ENCODE data around the gene RASGEF1B.
A peak's percentile ranks its signal among the peaks of the same experiment; 100 is the strongest.
"Not testable (repeated sequence)": the region's sequence is repeated elsewhere in the genome, so short reads cannot be mapped to it uniquely, and the experiment has no call there.

The RASGEF1B gene

DNA sequence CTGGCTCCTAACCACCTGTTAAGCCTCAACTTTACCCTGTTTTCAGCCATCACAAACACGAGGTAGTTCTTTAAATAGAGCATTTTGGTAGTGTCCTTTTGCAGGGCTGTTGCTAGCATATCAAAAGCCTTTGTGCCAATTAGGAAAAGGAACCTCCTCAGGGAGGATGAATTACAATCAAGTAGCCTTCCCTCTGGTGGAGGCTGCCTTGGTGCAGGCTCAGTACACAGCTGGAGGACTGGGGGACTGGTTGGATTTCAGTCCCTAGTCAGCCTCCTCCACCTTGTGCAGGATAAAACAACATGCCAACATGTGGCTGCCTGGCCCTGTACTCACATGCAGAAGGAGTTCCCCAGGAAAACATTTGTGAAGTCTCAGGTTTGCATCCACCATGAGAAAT lies 53.1 kb downstream of the RASGEF1B start:
- intact Hi-C loops (cut with DNase I): no loop called here
- no peak for DNase-seq

DNA sequence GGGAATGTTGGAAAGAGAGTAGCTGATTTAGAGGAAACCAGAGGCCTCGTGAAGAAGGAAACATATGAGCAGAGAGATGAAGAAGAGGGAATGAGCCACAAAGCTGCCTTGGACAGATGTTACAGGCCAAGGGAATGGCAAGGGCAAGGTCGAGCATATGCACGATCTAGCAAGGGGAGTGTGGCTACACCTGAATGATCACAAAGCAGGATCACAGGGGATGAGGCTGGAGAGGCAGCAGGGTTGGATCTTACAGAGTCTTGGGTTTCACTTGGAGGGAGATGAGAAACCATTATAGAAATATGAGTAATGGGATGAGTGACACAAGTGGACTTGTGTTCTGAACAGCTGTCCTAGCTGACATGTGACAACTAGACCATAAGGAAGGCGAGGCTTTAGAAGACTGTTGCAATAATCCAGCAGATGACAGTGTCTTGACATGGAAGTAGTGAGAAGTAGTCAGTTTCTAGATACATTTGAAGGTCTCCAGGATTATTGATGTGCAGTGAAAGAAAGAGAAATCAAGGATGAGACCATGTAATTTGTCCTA lies 58.7 kb downstream of the RASGEF1B start:
- intact Hi-C loops (cut with DNase I): no loop called here
- no peak for DNase-seq

DNA sequence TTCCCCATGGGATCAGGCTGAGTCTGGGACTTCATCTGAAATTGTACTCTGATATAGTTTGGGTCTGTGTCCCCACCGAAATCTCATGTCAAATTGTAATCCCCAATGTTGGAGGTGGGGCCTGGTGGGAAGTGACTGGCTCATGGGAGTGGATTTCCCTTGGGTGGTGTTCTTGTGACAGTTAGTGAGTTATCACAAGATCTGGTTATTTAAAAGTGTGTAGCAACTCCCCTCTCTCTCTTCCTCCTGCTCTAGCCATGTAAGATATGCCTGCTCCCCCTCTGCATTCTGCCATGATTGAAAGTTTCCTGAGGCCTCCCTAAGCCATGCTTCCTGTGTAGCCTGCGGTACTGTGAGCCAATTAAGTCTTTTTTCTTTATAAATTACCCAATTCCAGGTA lies 61.0 kb downstream of the RASGEF1B start:
- intact Hi-C loops (cut with DNase I): no loop called here
- no peak for DNase-seq

DNA sequence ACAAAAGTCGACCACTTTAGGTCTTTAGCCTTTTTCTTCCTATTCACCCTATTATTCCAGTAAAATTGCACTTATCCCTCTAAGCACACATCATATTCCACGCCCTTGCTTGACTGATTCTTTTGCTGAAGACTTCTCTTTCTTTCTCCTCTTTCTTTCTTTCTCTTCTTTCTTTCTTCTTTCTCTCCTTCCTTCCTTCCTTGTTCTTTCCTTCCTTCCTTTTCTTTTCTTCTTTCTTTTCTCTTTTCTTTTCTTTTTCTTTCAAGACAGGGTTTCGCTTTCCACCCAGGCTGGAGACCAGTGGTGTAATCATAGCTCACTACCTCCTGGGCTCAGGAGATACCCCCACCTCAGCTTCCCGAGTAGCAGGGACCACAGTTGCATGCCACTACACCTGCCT lies 61.9 kb downstream of the RASGEF1B start:
- intact Hi-C loops (cut with DNase I): loop anchor here (5.0 to 10.0 kb wide), 2 partner anchors 55 to 857 kb away; no protein-coding TSS in a partner anchor
- DNase-seq: no peak

DNA sequence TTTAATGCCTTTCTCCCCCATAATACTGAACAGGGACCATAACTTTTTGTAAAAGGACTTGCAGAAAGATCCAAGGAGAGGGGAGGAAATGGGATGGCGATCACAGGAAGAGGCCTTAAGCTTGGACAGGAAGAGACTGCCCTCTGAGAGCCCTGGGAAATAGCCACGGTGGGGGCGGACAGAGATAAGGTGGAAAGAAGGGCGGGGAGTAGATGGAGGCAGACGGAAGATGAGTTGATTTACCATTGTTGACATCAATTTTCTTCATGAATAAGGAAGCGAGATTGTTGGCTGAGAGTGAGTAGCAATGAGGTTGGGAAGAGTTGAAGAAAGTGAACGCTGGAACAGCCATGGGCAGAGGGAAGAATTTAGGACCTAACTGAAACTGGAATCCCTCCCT lies 63.4 kb downstream of the RASGEF1B start:
- intact Hi-C loops (cut with DNase I): loop anchor here (5.0 to 10.0 kb wide), 2 partner anchors 56 to 859 kb away; no protein-coding TSS in a partner anchor
- no peak for DNase-seq

DNA sequence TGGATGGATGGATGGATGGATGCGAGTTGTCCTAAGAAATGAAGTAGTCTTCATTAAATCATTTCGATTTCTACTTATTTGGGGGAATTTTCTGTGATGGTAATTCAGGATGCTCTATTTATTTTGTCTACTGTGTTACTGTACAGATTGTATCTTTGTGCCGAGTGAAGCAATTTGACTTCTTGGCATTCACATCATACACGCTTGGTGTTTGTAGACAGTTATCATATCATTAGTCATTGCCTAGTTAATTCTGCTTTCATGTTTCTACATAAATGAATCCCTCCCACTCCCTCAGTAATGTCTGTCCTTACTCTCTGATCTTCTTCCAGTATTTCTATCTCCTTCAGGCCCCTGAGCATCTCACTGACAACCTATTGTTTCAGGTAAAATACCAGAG lies 64.0 kb downstream of the RASGEF1B start:
- DNase-seq: no peak
- intact Hi-C loops (cut with DNase I): loop anchor here (5.0 to 10.0 kb wide), 2 partner anchors 57 to 860 kb away; no protein-coding TSS in a partner anchor

DNA sequence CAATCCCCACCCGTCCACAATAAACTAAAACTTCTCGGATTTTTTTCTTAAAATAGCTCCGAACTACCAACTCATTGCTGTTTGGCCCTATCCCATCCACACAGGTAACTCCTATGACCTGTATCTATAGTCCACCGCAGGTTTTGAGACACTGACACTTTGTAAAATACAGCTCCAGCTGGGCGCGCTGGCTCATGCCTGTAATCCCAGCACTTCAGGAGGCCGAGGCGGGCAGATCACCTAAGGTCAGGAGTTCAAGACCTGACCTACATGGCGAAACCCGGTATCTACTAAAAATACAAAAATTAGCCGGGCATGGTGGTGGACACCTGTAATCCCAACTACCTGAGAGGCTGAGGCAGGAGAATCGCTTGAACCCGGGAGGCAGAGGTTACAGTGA lies 65.2 kb downstream of the RASGEF1B start:
- intact Hi-C loops (cut with DNase I): loop anchor here (5.0 to 10.0 kb wide), 2 partner anchors 58 to 861 kb away; no protein-coding TSS in a partner anchor
- DNase-seq: not testable (repeated sequence)

DNA sequence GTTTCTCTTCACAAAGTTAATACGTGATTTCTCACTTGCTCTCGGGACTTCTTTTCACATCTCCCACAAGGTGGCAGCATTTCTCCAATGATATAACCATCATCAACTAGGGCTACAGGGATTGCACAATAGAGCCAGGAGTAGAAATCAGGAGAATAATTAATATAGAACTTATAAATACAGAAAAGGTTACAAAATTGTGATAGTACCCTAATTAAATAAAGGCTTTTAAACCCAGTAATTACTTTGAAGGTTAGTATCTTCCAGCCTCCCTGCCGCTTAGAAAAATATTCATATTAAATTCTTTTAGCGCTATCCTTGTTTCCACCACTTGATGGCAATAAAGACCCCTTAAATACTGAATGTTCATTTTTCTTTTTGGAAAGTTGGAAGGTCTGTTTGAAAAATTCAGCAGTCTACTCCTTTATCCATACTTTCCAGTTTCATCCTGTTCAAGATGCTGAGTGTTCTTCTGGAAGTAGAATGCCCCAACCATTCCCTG lies 65.8 kb downstream of the RASGEF1B start:
- intact Hi-C loops (cut with DNase I): loop anchor here (5.0 to 10.0 kb wide), 2 partner anchors 59 to 861 kb away; no protein-coding TSS in a partner anchor

DNA sequence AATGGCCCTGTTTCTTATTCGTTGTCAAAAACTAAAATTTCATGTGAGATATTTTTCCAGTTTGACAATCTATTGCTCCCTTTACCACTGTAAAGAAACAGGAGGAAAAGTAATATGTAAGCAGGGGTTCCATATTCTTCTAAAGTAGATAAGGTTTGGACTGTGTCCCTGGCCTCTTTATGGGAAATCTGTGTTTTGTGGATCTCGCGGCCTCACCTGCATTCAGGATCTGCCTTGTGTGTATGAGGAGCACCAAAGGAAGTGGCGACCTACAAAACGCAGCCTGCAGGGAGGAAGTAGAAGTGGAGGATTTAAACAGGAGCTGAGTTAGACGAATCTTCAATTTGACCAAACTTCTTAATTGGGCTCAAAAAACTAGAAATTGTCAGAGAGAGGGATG lies 67.0 kb downstream of the RASGEF1B start:
- intact Hi-C loops (cut with DNase I): loop anchor here (5.0 to 10.0 kb wide), 4 partner anchors 60 to 863 kb away; no protein-coding TSS in a partner anchor
- no peak for DNase-seq

More for the DNA sequence above, 65.8 kb downstream of the RASGEF1B start:
- peak in 31 of 42 donors; percentile 10 to 87 (median 64) for DNase-seq

DNA sequence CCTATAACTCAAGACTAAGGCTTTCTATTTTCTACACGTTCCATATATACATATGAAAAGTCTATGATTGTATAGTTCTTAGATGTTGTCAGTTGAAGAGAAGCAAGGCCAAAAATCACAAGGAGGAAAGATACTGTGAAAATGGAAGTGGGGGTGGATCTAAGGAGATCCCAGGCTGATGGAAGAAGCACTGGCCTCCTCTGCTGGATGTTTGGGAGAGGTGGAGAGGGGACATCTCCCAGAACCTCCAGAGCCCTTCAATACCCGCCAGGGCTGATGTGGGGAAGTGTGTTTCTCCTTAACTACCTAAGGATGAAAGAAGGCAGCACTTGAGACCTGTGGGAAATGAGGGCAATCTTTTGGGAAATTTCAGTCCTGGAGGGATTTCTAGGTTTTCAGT lies 67.4 kb downstream of the RASGEF1B start:
- no peak for DNase-seq
- intact Hi-C loops (cut with DNase I): loop anchor here (5.0 to 10.0 kb wide), 3 partner anchors 61 to 798 kb away; no protein-coding TSS in a partner anchor

DNA sequence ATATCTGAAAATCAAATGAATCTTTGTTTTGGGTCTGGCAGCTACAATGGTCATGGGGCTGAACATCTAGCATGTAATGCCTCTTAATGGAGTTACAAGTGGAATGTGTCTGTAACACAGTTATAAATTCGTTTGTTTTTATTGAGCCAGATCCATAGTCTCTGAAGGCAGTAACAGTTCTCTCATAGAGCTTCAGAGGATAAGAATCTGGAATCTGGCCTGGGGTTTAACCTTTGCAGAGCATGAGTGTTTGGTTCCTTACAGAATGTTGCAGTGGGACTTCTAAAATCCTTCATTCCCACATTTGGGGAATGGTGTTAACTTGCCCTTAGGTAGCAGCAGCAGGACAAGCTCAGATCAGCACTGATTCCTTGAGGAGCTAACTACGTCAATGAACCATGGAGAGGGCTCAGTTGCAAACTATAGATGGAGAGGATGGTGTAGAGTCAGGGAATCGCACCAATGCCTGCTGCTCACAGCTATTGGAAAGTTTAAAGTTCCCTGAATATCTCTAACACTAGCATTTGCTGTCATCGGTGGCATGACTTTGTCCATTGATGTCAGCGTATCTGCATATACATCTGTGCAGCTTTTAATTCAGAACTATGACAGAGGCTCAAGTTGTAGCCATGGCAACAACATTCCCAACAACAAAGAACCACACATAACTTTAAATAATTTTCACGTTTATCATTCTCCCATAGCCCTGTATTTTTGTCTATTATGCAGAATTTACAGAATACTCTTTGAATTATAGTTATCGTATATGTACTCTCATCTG lies 72.2 kb downstream of the RASGEF1B start:
- intact Hi-C loops (cut with DNase I): loop anchor here (5.0 to 10.0 kb wide), 3 partner anchors 65 to 803 kb away; no protein-coding TSS in a partner anchor
- DNase-seq: no peak

DNA sequence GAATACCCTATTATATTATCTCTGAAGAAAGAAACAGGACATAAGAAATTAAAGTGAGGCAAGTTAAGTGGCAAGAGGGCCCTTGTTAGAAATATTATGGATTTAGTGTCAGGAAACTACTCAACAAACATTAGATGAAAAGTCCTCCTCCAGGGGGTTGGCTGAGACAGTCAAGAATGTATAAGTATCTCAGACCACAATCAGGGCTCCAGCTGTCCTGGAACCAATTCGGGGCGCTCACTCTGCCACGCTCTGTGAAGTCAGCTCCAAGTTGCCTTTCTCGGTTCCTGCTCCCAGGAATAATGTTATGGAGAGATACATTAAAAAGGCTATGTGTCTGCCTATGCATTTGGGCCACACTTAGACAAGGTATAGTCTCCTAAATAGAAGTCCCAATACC lies 73.3 kb downstream of the RASGEF1B start:
- intact Hi-C loops (cut with DNase I): no loop called here
- DNase-seq: no peak

DNA sequence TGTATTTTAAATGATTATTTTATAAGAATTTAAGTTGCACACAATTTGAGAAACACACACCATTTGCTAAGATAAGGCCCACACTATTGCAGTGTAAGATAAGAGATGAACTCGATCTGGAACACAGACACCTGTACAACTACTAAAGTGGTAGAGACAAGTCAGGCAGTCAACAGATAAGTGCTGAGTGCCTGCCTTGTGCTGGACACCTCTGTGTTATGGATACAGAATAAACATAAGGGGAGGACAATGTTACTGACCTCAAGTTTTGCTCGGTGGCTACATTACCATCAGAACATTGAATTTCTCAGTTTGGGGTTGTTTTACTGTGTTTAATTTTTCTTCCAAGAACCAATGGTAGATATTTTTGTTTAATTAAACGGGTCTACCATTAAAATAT lies 74.1 kb downstream of the RASGEF1B start:
- DNase-seq: no peak
- intact Hi-C loops (cut with DNase I): no loop called here

DNA sequence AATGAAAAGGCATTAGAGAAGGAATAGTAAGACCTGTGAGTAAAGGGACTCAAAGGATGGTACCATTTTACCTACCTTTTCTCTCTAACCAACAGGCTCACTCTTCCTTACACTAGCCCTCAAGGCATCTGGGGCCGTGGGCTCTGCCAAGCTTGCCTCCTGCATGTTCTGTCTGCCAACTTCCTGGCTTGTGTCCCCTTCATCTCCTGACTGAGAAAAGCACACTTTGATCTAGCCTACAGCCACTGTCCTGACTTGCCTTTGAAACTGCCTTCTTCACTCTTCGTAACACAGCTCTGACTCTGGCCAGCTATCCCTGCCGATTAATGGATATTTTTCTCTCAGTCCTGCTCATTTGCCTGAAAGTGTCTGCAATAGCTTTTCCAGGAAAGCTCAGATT lies 76.5 kb downstream of the RASGEF1B start:
- intact Hi-C loops (cut with DNase I): no loop called here
- no peak for DNase-seq

DNA sequence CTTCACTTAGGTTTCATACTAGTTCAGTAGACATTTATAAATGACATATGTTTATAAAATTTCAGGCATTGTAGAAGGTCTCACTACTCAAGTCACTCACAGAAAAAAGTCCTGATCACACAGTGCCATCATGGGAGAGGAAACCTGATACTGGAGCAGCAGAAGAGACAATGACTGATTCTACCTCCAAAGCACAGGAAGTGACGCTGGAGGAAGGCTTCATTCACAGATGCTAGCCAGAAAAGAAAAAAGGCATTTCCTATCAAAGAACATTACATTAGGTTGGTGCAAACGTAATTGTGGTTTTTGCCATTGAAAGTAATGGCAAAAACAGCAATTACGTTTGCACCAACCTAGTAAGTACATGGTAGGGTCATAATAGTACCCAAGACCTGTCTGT lies 79.5 kb downstream of the RASGEF1B start:
- DNase-seq: no peak
- intact Hi-C loops (cut with DNase I): no loop called here

DNA sequence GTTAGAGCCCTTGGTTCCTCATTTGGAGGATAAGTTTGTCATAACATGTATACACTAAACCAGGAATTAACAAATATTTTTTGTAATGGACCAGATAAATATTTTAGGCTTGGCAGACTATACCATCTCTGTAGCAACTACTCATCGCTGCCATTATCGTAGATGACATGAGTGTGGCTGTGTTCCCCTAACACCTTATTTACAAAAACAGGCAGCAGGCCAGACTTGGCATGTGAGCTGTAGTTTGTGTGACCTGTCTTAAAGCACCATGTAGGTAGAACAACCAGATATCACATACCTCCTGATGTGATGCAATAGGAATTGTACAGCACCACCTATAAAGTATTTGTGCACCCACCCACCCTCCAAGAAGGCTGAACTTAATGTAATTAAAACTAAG lies 82.0 kb downstream of the RASGEF1B start:
- intact Hi-C loops (cut with DNase I): no loop called here
- no peak for DNase-seq

DNA sequence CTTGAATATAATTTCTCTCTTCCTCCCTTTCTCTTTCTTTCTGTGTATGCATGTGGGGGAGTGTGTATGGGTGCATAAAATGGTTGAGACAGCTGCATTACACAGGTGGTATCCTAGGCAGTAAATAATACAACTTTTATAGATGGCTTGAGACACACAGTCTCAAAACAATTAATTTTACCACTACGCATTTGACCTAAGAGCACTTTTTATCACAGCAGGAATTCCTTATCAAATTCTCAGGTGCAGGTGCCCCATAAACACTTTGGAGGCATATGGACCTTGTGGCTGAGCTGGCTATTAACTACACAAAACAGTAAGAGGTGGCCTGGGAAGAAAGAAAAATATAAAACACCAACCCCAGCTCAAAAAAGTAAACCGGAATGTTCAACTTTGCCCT lies 91.3 kb downstream of the RASGEF1B start:
- DNase-seq: no peak
- intact Hi-C loops (cut with DNase I): no loop called here

DNA sequence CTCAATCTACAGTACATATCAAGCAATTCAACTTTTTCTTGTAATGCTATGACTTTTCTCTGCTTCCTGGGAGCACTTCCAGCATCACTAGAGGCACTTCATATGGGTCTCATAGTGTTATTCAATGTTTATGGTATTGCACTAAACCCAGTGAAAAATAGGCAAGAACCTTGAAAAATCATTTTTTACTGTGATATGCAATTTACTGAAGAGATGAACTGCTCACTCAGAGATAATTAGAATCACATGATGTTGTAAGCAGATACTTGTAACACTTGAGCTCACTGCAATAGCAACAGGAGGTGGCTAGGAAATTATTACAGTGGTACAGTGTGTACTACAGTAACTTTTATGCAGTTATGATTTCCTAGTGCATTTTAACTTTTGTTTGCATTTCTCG lies 93.3 kb downstream of the RASGEF1B start:
- intact Hi-C loops (cut with DNase I): no loop called here
- DNase-seq: no peak

DNA sequence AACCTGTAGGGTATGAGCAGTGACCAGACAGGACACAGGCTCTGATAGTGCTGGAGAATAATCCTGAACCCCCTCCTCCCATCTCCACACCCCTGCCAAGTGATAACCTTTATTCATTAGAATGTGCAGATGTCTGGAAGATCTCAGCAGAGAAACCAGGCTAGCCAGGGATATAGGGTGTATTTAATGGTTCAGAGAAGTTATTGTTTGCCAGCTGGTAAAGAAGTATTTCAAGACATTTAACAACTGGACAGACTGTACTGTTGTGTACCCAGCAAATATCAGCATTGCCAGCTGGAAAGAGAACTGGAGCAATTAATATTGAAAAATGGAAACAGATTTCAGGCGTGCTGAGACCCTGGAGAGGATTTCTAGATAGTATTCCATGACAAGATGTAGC lies 94.5 kb downstream of the RASGEF1B start:
- intact Hi-C loops (cut with DNase I): no loop called here
- no peak for DNase-seq

DNA sequence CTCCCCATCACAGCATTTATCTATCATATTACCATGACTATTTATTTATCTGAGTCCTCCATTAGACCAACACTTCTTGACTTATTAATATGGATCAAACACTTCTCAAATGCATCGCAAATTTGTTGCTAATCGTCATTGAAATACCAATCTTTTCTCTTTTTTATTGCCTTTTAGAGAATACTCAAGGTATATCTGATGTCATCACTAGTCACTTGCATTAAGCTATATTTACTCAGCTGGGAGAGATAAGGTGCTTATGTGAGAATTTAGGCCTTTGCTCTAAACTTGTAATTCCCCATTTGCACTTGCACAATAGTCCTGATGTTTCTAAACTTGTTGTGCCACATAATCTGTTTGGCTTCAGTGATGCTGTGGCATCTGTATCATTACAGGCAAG lies 95.0 kb downstream of the RASGEF1B start:
- intact Hi-C loops (cut with DNase I): no loop called here

More for the DNA sequence above, 95.0 kb downstream of the RASGEF1B start:
- no peak for DNase-seq

Data from head of caudate nucleus (tissue), 42 donors.